HepG2 (cell line): ENCODE results near the gene HPGD. TPM values are rescaled to one million over a fixed set of nuclear protein-coding genes. Genes with fewer than 3 reads are reported as not detected.

ENCODE experiments used
- ATAC-seq: fragments of 200-7000 bp; cut with Tn5 transposase; 3 replicates; pipeline ENCODE4 v1.9.1; 2020; ENCODE audit warnings: mild to moderate bottlenecking, moderate library complexity
- BruUV-seq: library from RNA; stranded (reverse); fragments of 400-500 nt; replicated peaks from 2 replicates; lab custom pipeline; 2021; lab: Mats Ljungman, UMichigan
- CTCF ChIA-PET: fragments of 300-600 bp; formaldehyde crosslinking; extraction: SDS; loops from one replicate; lab custom pipeline; 2021; ENCODE audit warnings: low total read pairs, inconsistent platforms, low intra/inter-chr PET ratio; lab: Yijun Ruan, JAX
- POLR2A ChIA-PET: fragments of 350-600 bp; sonication (Branson Sonifier 250); formaldehyde crosslinking; loops from one replicate; lab custom pipeline; 2020; ENCODE audit warnings: antibody characterized with exemption, inconsistent platforms; lab: Yijun Ruan, JAX
- DNase-seq: peaks from one replicate; pipeline ENCODE4 v3.0.0-alpha.2; 2015; ENCODE audit warnings: low spot score
- FAIRE-seq: peaks from 3 replicates; lab custom pipeline; 2011; peaks lifted over from hg19 to GRCh38; lab: Jason Lieb, UNC
- H2AFZ ChIP-seq: one replicate; pipeline ENCODE4 v1.6.1; 2011; ENCODE audit warnings: low read length, inconsistent platforms
- H3K27ac ChIP-seq: fragments of 300-600 bp; 3 replicates; pipeline ENCODE4 v1.8.0; 2011; ENCODE audit warnings: mixed run types, mild to moderate bottlenecking, mixed read lengths, low read length, inconsistent platforms; ENCODE audit not compliant: insufficient read depth; ENCODE audit errors: extremely low read length
- H3K27me3 ChIP-seq, 2 experiments: fragments of 200-600 bp in 1 of 2; 2 replicates in 1 of 2; 3 replicates in 1 of 2; pipeline versions ENCODE4 v1.6.0 to v1.8.0; 2011; ENCODE audit warnings: low read length in 2 of 2, mild to moderate bottlenecking in 2 of 2, moderate library complexity in 2 of 2, inconsistent platforms in 1 of 2; ENCODE audit not compliant: insufficient read depth in 2 of 2, control insufficient read depth in 1 of 2
- H3K36me3 ChIP-seq, 2 experiments: fragments of 200-600 bp in 1 of 2; replicated peaks in 1 of 2; 2 replicates in 1 of 2; 3 replicates in 1 of 2; pipeline versions ENCODE4 v1.5.1 to v1.8.0; 2011; ENCODE audit warnings: low read length in 2 of 2, inconsistent platforms in 1 of 2; ENCODE audit not compliant: insufficient read depth in 2 of 2, control insufficient read depth in 1 of 2
- H3K4me1 ChIP-seq: 2 replicates; pipeline ENCODE4 v1.5.1; 2012; ENCODE audit warnings: low read length, inconsistent platforms; ENCODE audit not compliant: insufficient read depth
- H3K4me2 ChIP-seq: 2 replicates; pipeline ENCODE4 v1.6.0; 2011; ENCODE audit warnings: low read depth, low read length, inconsistent platforms
- H3K4me3 ChIP-seq, 3 experiments: fragments of 200-600 bp in 1 of 3; sonication (generic), shearing (Covaris generic) in 1 of 3; replicated peaks in 1 of 3; 2 replicates each; pipeline ENCODE4 v1.5.1; 2011 to 2016; ENCODE audit warnings: low read length in 3 of 3, inconsistent platforms in 2 of 3, low read depth in 2 of 3, mild to moderate bottlenecking in 2 of 3, control low read depth in 1 of 3, mixed read lengths in 1 of 3; ENCODE audit not compliant: insufficient read depth in 1 of 3
- H3K79me2 ChIP-seq: one replicate; pipeline ENCODE4 v1.6.1; 2011; ENCODE audit warnings: low read length, inconsistent platforms; ENCODE audit not compliant: insufficient read depth
- H3K9ac ChIP-seq: 2 replicates; pipeline ENCODE4 v1.6.0; 2011; ENCODE audit warnings: mild to moderate bottlenecking, low read depth, low read length, inconsistent platforms; ENCODE audit not compliant: insufficient read depth
- H3K9me3 ChIP-seq: 2 replicates; pipeline ENCODE4 v1.5.1; 2012; ENCODE audit warnings: mild to moderate bottlenecking, low read length
- H4K20me1 ChIP-seq: 2 replicates; pipeline ENCODE4 v1.6.0; 2011; ENCODE audit warnings: inconsistent platforms, mild to moderate bottlenecking, low read length, moderate library complexity; ENCODE audit not compliant: insufficient read depth
- EEA1 ChIP-seq: sonication (generic); formaldehyde crosslinking; IDR thresholded peaks from 2 replicates; pipeline ENCODE4 v1.5.1; 2020; ENCODE audit warnings: mild to moderate bottlenecking, missing genetic modification reagents, borderline replicate concordance
- ISX ChIP-seq: sonication (generic); formaldehyde crosslinking; conservative IDR thresholded peaks from 2 replicates; pipeline ENCODE4 v1.5.0; 2020; ENCODE audit warnings: missing genetic modification reagents
- SETDB1 ChIP-seq: sonication (generic); formaldehyde crosslinking; IDR thresholded peaks from 2 replicates; pipeline ENCODE4 v1.5.1; 2020; ENCODE audit warnings: missing genetic modification reagents, mild to moderate bottlenecking, borderline replicate concordance
- SMC3 ChIP-seq: IDR thresholded peaks from 2 replicates; pipeline ENCODE4 v1.6.1; 2011; ENCODE audit warnings: low read length, improper control_type of control experiment
- ZIK1 ChIP-seq: sonication (generic); formaldehyde crosslinking; IDR thresholded peaks from 2 replicates; pipeline ENCODE4 v1.5.0; 2020; ENCODE audit warnings: mild to moderate bottlenecking, low read depth, missing genetic modification reagents, borderline replicate concordance
- ZNF101 ChIP-seq: sonication (generic); formaldehyde crosslinking; IDR thresholded peaks from 2 replicates; pipeline ENCODE4 v1.4.0; 2020; ENCODE audit warnings: mild to moderate bottlenecking, low read depth, missing genetic modification reagents, borderline replicate concordance
- ZNF12 ChIP-seq: sonication (generic); formaldehyde crosslinking; IDR thresholded peaks from 2 replicates; pipeline ENCODE4 v1.5.0; 2020; ENCODE audit warnings: missing genetic modification reagents
- ZNF30 ChIP-seq: sonication (generic); formaldehyde crosslinking; IDR thresholded peaks from 2 replicates; pipeline ENCODE4 v1.5.0; 2020; ENCODE audit warnings: mild to moderate bottlenecking, missing genetic modification reagents
- WGBS: methylation state at CpG from one replicate; pipeline ENCODE4 v1.1.6; 2017; ENCODE audit warnings: low lambda C conversion rate; 5-methylcytosine and 5-hydroxymethylcytosine counted together
- in situ Hi-C: cut with HindIII; loops from 2 replicates; pipeline ENCODE4 v1.10.0; 2017; ENCODE audit warnings: low pct_unique_long_range_greater_than_20kb; ENCODE audit not compliant: extremely low pct_ligation_motif_present
- intact Hi-C: fragments of 100-400 bp; cut with micrococcal nuclease; formaldehyde crosslinking; loops from one replicate; pipeline ENCODE4 v1.10.0; 2022; ENCODE audit not compliant: unreplicated experiment
- polyA plus RNA-seq, 8 experiments: library from polyadenylated mRNA; depleted of rRNA in 3 of 8; stranded (reverse) in 7 of 8; unstranded in 1 of 8; fragments of >200 nt; fragmentation: Illumina TruSeq in 4 of 8; extraction: Trizol in 4 of 8; gene quantifications; 2 replicates each; pipeline versions ENCODE4 v1.2.1 to v1.2.3, GENCODE V29; 2011 to 2016; ENCODE audit warnings: low read depth in 4 of 8, missing spikeins in 1 of 8, mixed read lengths in 1 of 8; ENCODE audit not compliant: insufficient read depth in 1 of 8
- total RNA-seq, 5 experiments: library from RNA; depleted of rRNA; stranded (reverse); fragments of >200 nt; fragmentation: Illumina TruSeq; extraction: Trizol; gene quantifications; 2 replicates each; pipeline ENCODE4 v1.2.3, GENCODE V29; 2016; ENCODE audit warnings: low read depth in 1 of 5
- TF ChIP-seq, protein P1 (sequence below): IDR thresholded peaks from 2 replicates; pipeline ENCODE4 v1.6.1; 2016

Gene HPGD
- total and polyA plus RNA-seq, 2 of the 13 experiments (the other 11 are each of a cell fraction or from before 2014, with no cell fraction given): 0.13 to 0.24 TPM

- TF ChIP-seq, protein P1, sequence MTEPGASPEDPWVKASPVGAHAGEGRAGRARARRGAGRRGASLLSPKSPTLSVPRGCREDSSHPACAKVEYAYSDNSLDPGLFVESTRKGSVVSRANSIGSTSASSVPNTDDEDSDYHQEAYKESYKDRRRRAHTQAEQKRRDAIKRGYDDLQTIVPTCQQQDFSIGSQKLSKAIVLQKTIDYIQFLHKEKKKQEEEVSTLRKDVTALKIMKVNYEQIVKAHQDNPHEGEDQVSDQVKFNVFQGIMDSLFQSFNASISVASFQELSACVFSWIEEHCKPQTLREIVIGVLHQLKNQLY (CRISPR knock-in tag): no peak
- TF ChIP-seq EEA1 (CRISPR knock-in tag) (no peak), SETDB1 (CRISPR knock-in tag) (no peak), ZIK1 (CRISPR knock-in tag) (no peak), SMC3 (no peak)
Observed at GRCh38 chr4:174495626-174496025, 26.7 kb downstream of the HPGD start (continued).

GRCh38 chr4:174494726-174495125 lies 27.6 kb downstream of the HPGD start:
- Histone ChIP-seq H3K4me2 (no peak overlapping the region), H3K79me2 (no peaks in the 10 kb centered on the region), H3K4me3 (no peak overlapping the region), H3K9me3 (no peaks in the 10 kb centered on the region), H3K27ac (no peak overlapping the region), H3K4me1 (no peaks in the 10 kb centered on the region), H4K20me1 (no peaks in the 10 kb centered on the region), H3K36me3 (no peaks in the 10 kb centered on the region), H2AFZ (no peak overlapping the region), H3K9ac (no peak overlapping the region), H3K27me3 (no peaks in the 10 kb centered on the region)
- intact Hi-C loops (no loop called here), in situ Hi-C loops (no loop called here)
- no TSS peak for BruUV-seq
- TF ChIP-seq ZNF12 (CRISPR knock-in tag) (no peak), ZNF101 (CRISPR knock-in tag) (no peak), ZNF30 (no peak), ISX (no peak)
- CTCF ChIA-PET: no interaction called here
- DNase-seq (no peak), FAIRE-seq (no peak), ATAC-seq (no peak)
- 2% methylated on average over 3 of the region's 3 CpGs for WGBS
- POLR2A ChIA-PET: no interaction called here
